Middle frontal gyrus (tissue), 1 donor: ENCODE data around the gene WASL.
"Not testable (repeated sequence)": the region's sequence is repeated elsewhere in the genome, so short reads cannot be mapped to it uniquely, and the experiment has no call there.

ENCODE experiments used
- DNase-seq: peaks from one replicate; pipeline ENCODE4 v3.0.0-alpha.2; 2015; ENCODE audit warnings: low spot score; ENCODE audit errors: extremely low spot score

WASL gene

DNA sequence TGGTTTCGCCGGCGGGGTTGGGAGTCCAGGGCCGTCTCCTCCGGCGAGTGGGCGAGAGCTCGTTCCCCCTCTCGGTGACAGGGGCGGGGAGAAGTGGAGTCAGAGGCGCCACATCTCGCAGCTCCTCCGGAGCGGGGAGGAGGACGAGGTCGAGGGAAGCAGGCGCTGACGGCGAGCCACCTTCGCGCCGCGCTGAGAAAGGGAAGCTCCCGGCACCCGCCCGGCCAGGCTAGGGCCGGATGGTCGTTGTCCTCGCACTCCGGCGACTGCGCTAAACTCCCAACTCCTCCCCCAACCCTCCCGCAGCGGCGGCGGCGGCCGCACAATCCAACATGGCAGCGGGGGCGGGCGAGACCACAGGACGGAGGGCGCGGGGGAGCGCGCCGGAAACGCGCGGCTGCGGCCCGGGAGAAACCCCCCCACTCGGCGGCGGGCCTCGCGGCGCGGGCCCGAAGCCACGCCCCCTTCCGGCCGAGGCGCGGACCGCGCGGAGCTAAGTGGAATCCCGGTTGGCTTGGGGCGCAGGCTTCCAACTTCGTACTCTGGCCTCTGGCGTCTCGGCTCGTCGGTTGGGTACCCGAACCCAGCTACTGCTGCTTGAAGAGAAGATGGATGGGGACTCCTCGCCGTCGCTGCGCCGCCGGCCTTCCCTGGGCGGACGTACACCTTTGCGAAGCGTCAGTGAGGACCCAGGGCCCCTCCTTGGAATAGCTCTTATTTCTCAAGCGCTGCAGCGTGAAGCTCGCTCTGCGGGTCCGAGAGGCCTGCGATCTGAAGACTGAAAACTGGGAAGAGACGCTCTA, at the start of gene WASL:
TSS of gene WASL (minus strand) at position 270 of the 803 bp plus-strand sequence. CDS start at position 1, 269 bp downstream.
- DNase-seq: peak; percentile 84

DNA sequence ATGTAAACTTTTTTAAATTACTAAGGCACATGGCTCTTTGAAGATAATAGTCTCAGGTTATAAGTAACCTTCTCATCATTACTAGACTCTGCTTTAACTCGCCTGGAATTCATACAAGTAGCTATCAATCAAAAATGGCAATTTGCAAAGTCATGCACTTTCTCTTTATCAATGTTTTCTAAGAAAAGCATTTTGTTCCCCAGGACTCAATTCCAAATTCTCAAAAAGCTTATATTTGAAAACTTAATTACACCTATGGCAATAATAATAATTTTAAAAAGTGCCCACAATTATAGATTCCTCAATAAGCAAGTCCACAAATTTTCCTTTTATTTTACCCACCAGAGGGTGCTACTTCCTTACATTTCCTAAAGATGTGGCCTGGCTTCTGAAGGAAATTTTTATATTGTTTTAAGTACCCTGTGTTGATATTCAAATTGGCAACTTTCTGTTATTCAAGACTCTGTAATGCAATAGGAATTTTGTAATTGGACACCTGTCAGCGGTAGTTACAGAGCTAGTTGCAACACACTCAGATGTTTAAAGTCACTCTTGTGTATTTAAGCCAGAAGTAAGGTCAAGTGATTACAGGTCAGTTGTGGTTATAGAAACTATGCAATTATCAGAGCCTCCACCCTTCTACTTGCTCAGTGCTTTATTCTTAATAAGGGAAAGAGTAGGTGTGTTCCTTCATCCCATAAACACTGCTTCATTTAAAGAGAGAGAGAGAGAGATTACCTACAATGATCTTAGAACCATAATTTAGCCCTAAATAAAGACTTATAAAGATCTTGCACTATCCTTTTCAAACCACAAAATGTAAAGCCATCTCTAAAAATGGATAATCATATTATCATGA, 49.1 kb upstream of the WASL start:
- peak; percentile 56 for DNase-seq

DNA sequence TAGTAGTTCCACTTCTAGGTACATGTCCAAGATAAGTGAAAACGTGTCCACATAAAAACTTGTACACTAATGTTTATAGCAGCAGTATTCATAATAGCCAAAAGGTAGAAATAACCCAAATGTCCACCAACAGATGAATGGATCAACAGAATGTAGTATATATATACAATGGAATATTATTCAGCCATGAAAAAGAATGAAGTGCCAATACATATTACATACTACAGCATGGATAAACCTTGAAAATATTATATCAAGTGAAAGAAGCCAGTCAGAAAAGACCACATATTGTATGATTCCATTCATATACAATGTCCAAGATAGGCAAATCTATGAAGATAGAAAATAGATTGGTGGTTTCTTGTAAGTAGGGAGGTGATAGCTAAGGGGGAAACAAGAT, 47.8 kb upstream of the WASL start:
- no peak for DNase-seq

DNA sequence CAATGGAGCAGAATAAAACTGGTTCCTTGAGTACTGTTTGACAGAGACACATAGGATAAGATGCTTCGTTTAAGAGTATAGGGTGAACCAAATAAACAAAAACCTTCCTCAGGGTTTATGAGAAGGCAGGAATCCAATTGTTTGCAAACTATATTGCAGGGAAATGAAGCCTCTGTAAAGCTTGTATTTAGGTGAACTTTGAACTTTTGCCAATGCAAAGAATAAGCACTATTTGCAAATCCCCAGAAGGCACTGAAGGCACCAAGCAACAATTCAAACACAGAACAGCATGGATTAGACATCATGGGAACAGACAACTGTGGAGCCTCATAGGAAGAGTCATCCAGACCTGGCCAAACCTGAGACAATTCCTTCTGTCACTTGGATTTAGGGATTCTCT, 47.1 kb upstream of the WASL start:
- DNase-seq: no peak

DNA sequence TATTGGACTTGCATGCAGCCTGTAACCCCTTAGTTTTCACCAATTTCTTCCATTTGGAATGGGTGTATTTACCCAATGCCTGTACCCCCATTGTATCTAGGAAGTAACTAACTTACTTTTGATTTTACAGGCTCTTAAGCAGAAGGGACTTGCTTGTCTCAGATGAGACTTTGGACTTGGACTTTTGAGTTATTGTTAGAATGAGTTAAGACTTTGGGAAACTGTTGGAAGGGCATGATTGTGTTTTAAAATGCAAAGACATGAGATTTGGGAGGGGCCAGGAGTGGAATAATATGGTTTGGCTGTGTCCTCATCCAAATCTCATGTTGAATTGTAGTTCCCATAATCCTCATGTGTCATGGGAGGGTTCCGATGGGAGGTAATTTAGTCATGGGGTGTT, 46.3 kb upstream of the WASL start:
- DNase-seq: not testable (repeated sequence)

DNA sequence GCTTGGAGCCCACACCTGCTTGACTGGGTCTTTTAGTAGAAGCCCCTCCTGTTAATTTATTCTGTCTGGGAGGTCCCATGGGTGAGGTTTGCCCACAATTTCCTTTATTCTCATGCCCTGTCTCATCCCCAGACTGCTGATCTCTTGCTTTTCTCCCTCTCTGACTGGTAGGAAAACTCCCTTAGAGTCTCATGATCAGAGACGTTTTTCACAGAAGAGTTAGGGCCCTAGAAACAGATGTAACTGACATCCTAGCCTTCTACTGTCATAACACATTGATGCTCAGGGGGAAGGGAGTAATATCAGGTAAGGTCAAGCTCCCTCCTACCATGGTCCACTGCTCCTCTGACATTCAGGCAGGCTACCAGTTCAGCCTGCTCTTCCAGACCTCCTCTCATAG, 43.7 kb upstream of the WASL start:
- DNase-seq: no peak

DNA sequence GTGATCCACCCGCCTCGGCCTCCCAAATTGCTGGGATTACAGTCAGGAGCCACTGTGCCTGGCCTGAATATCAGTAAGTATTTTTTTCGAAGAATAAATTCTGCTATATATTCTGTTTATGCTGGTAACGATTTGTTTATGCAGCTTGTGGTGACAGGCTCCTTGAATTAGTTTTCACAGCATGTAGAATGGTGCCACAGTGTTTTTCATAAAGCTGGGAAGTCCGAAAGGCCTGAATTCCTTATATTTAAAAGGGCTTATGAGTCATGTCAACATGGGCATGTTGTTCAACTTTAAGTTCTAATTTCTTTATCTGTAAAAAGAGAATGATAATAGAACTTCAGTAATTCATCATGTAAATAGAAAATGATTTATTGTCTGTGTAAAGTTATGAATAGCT, 42.2 kb upstream of the WASL start:
- DNase-seq: no peak

DNA sequence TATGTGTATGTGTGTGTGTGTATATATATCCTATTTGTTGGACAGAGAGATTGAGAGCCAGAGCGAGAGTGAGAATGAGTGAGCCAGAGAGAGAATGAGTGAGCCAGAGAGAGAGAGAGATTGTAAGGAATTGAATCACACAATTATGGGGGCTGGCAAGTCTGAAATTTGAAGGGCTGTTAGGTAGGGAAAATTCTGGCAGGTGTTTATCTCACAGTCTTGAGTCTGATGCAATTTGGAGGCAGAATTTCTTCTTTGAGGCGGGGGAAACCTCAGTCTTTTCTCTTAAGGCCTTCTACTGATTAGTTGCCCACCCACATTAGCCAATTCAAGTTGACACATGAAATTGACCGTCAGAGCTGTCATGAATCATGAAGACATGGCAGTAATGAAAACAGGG, 41.0 kb upstream of the WASL start:
- DNase-seq: no peak

DNA sequence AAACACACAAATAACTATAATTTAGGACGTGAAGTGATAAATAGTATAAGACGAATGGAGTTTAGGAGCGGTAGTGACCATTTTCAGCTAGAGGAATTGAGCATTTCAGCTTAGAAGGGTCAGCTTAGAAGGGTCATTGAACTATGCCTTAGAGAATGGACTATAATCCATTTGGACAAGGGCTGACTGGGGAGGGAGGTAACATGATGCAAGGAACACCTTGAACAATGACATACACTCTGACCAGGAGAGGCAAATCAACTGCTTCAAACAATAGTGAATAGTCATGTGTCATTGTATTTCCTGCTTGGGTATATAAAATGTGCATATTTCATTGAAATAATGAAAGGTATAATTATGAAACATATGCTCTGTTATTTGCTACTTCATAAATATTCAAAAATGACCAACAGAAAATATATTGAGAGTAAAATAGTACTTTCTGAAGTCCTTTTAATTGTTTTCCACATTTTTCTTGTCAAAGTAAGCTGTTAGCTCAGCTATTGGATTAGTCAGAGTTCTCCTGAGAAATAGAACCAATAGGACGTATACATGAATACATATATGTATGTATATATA, 40.5 kb upstream of the WASL start:
- no peak for DNase-seq

DNA sequence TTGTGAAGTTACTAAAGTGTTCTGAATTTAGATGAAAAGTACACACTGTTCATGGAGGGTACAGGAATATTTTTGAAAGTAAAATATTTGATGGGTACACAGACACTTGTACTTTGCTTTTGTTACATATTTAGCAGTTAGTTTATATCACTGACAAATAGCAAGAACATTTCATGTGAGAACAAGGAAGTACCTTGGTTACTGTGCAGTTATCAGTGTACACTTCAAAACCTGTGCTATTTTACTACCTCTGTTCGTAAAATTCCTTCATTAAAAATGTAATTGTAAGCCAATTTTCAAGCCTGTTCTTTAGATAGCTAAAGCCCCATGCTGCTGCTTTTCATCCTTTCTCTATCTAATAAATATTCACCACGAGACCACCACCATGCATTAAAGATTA, 39.8 kb upstream of the WASL start:
- DNase-seq: no peak

DNA sequence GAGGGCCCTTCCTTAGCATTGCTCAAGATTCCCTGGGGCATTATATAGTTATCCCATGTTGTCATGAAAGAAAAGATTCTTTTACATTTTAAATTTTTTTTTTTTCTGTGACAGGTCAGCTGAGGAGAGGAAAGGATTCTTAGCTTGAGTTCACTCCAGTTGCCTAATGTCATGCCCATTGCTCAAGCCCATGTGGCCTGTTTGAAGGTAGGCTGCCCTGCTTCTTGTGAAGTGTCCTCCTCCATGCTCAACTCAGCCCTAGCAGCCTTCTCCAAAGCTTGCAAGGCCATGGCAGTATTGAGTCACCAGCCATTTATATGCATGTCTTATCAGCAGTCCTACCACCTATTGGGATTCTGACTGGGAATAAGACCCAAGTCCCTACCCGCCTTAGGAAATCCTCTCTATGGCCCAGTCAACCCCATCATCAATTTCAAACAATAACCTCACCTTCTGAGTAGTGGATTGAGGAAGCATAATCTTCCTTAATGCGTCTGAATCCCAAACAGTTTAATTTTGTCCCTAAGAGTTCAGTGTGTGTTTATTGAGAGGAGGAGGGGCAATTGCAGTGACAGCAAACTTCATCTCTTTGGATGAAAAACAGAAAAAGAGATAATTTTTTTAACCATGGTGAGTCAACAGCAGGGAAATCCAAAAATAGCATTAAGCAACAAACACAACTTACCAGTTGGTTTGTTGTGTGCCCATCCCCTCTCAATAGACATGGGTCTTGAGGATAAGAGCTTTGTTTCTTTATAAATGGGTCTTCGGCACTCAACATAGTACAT, 38.6 kb upstream of the WASL start:
- DNase-seq: no peak

DNA sequence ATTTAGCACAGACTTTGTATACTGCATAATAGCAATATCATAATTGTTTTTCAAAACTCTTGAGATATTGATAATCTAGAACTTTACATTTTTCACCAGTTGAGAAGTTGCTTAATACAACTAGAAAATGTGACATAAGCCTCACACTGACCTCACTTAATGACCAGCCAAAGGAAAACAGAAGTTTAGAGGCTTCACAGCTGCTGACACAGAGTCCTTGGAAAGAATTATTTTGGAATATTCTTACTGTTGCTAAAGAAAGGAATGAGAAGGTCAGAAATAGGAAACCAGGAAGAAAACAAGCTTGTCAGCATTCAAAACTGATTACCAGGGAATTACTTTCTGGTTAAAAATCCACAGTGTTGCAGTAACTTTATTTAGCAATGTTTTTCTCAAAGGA, 35.5 kb upstream of the WASL start:
- DNase-seq: no peak

DNA sequence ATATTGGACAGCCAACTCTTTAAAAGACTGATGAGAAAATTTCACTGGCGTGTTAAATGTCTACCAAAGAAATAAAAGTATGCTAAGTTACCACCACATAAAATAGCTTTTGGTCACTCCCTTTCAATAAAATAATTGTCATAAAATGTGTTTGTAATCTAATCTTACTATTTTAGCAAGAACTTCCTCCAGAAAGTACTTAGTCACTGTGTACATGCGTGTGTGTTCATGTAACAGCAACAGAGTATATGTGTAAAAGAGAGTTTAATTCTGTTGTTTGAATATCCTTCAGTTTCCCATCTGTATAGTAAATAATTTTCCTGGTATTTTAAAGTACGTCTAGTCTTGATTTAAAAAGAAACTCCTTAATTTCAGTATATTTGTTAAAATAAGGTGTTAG, 35.0 kb upstream of the WASL start:
- no peak for DNase-seq

DNA sequence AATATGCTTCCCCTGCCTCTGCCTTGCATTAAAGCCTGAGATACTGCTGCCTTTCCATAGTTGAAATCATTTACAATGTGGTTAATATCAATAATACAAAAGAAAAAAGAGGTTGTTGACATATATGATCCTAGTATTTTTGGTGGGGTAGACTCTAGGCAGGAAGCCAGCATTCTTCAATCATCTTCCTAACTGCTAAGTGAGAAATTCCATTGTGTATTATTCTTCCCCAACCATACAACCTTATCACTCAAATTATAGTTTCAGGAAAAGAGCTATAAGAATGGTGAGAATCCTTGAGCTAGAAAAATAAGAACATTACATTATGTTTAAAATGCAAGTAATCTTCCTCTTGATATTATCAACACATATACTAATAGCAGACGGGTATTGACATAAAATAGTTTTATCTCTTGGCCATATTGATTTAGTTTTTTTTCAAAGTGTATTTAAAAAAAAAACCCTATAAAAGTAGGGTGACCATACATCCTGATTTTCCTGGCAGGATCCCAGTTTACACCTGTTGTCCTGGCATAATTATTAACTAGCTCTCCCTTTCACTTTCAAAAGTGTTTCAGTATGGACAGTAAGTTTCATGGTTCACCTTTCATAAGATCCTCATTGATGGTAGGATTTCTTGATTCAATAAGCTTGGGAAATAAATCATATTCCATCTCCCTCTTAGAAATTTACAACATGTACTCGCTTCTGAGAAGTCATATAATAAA, 33.4 kb upstream of the WASL start:
- DNase-seq: no peak

DNA sequence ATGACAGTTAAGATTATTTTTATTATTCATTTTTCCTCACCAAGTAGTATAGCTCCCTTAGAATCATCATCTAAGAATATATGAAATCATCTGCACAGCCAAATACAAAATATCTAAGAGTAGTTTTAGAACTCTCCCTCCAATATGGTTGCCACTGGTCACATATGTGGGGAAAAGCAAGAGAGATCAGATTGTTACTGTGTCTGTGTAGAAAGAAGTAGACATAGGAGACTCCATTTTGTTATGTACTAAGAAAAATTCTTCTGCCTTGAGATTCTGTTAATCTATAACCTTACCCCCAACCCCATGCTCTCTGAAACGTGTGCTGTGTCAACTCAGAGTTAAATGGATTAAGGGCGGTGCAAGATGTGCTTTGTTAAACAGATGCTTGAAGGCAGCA, 31.7 kb upstream of the WASL start:
- DNase-seq: not testable (repeated sequence)

DNA sequence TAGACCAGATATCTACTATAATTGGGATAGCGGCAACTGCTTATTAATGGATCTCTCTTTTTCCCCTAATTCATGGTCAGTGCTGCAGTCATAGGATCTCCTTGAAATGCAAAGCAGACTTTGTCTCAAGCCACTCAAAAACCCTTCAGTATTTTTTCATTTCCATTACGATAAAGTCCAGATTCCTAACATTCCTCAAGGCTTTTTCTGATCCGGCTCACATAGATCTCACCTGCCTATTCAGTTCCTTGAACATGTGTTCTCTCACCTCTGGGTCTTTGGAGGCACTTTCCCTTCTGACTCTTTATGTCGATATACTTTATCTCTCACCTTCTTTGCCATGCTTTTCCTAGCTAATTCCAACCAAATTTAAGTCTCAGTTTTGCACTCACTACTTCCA, 25.7 kb upstream of the WASL start:
- DNase-seq: no peak

DNA sequence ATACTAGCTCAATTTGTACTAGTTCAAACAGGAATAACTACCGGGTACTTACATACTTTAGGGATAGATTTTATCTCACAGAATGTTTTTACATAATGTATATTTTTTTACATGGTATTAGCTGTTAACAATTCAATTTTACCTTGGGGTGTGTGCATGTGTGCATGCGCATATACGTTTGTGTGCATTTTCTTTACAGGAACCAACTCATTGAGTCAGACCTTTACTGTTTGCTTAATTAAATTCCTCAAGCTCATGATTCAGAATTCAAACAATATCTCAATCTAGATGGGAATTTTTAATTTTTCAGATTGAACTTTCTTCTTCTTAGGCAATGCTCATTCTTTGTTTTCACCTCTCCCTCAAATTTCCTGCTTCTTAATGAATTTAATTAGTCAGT, 24.7 kb upstream of the WASL start:
- DNase-seq: no peak

DNA sequence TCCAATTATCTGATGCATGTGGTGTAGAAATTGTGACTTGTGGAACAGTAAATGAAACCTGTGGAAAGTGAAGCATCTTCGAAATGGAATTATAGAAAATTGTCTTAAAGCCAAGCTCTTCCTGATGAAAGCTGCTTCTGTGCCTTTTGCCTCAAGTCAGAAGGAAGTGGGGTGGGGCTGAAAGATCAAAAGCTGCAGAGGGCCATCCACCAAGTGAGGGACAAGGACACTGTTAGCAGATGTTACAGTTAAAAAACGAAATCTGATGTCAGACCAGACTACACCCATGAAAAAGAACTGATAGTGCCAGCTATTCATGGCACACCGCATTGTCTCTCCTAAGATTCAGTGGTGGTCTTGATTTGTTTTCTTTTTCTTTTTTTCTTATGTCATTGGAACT, 23.8 kb upstream of the WASL start:
- no peak for DNase-seq

DNA sequence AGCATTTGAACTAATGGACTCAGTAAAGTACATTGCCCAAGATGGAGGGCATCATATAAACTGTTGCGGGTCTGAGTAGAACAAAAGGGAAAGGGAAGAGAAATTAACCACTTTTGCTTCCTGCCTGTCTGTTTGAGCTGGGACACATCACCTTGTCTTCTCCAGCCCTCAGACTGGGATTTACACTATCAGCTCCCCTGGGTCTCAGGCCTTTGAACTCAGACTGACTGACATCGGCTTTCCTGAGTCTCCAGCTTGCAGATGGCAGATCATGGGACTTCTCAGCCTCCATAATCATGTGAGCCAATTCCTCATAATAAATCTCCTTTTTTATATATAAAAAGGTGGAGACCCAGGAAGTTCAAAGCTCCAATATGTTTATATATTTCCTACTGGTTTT, 23.0 kb upstream of the WASL start:
- DNase-seq: no peak

DNA sequence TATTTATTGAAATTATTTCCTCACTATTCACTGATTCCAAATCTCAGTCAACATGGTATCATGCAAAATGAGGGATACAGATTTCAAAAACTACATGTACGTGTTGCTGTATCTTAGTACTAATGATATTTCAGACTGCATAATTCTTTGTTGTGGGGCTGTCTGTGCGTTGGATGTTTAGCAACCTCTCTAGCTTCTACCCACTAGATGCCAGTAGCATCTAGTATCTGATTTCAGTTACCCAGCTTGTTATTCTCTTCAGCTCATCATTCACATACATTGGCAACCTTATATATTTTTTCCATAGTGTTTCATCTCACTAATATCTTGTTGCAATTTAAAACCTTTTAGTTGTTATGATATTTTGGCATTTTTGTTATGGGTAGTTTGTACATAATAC, 22.5 kb upstream of the WASL start:
- DNase-seq: no peak

DNA sequence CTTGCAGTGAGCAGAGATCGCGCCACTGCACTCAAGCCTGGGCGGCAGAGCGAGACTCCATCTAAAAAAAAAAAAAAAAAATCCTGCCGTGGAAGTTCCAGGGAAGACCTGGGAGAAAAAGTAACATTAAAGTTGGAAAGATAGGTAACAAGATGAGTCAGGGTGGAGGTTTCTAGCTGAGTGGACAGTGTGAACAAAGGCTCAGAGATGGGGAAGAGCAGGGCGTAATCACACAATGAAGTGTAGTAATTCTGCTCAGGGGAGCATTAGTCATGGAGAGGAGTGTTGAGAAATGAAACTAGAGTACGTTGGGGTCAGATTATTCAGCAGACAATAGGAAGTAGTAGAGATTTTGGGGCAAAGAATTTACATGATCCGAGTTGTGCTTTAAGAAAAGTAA, 21.6 kb upstream of the WASL start:
- DNase-seq: no peak
